ENCODE measurements around the gene RANBP3.

DNA sequence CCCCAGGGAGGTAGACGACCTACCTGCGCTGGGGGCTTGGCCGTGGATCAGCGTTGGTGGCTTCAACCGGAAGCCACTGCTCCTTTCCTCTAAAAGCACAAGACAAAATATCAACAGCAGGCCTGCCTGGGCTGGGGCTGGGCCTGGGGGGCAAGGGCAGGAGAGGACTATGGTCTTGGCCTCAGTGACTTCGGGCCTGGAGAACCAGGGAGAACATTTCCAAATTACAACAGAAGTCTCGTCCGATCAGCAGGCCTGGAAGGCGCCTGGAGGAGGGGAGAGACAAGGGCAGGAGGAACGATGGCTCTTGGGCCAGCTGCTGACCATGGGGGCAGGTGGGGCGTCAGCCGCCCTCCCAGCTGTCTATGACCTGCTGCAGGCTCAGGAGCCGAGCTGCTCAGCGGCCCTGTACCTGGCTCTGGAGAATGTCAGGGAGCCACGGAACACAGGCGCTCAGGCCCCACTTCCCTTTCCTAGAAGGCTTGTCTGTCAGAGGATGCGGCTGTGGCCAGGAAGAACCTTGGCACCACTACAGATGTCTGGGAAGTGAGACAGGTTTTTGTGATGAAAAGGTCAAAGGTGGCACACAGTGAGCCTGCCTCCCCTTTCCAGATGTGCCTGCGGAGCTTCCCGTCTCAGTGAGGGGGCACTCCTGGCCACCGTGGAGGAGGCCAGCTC, 44.4 kb downstream of the RANBP3 start:
- TF ChIP-seq POLR2A (IDR thresholded peaks at IDR 0.05): no peak
- TF ChIP-seq, protein P1, sequence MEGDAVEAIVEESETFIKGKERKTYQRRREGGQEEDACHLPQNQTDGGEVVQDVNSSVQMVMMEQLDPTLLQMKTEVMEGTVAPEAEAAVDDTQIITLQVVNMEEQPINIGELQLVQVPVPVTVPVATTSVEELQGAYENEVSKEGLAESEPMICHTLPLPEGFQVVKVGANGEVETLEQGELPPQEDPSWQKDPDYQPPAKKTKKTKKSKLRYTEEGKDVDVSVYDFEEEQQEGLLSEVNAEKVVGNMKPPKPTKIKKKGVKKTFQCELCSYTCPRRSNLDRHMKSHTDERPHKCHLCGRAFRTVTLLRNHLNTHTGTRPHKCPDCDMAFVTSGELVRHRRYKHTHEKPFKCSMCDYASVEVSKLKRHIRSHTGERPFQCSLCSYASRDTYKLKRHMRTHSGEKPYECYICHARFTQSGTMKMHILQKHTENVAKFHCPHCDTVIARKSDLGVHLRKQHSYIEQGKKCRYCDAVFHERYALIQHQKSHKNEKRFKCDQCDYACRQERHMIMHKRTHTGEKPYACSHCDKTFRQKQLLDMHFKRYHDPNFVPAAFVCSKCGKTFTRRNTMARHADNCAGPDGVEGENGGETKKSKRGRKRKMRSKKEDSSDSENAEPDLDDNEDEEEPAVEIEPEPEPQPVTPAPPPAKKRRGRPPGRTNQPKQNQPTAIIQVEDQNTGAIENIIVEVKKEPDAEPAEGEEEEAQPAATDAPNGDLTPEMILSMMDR (IDR thresholded peaks at IDR 0.05): no peak
- TF ChIP-seq EP300 (IDR thresholded peaks at IDR 0.05): no peak
- peak in 2 of 4 donors; percentile 34 to 42 for TF ChIP-seq POLR2AphosphoS5 (IDR thresholded peaks at IDR 0.05)
